ENCODE measurements around the gene DRP2. TPM values are rescaled to one million over a fixed set of nuclear protein-coding genes. Genes with fewer than 3 reads are reported as not detected.
A peak's percentile ranks its signal among the peaks of the same experiment; 100 is the strongest.
"Not testable (repeated sequence)": the region's sequence is repeated elsewhere in the genome, so short reads cannot be mapped to it uniquely, and the experiment has no call there.

DRP2 gene
- total RNA-seq, 2 donors from 2014 or later, result 0.14 to 0.99 TPM

- Histone ChIP-seq H3K36me3 (no peaks in the 10 kb centered on the region), H3K4me3 (no peak overlapping the region), H3K27me3 (replicated peaks; ENCODE audit: insufficient read depth) (no peaks in the 10 kb centered on the region), H3K9me3 (no peaks in the 10 kb centered on the region), H3K4me1 (ENCODE audit: control insufficient read depth in 1 of 2, low read depth in 2 of 2) (no peaks in the 10 kb centered on the region), H3K27ac (no peak overlapping the region)
- no peak for DNase-seq (ENCODE audit: low spot score)
- no peak for ATAC-seq (ENCODE audit: insufficient number of reproducible peaks, low FRiP score, low read depth)
- TF ChIP-seq CTCF (IDR thresholded peaks at IDR 0.05), result peak; percentile 42
Observed at GRCh38 chrX:101287402-101287801, 67.8 kb downstream of the DRP2 start.

- no peak for ATAC-seq (ENCODE audit: insufficient number of reproducible peaks, low FRiP score, low read depth)
- no peaks in the 10 kb centered on the region for H3K27me3 ChIP-seq (replicated peaks; ENCODE audit: insufficient read depth)
- TF ChIP-seq CTCF (IDR thresholded peaks at IDR 0.05), result no peak
- no peak within 1 kb of the TSS for H3K27ac ChIP-seq
- no peaks in the 10 kb centered on the region for H3K4me1 ChIP-seq (ENCODE audit: control insufficient read depth in 1 of 2, low read depth in 2 of 2)
- no peaks in the 10 kb centered on the region for H3K9me3 ChIP-seq
- peak within 1 kb of the TSS; percentile 49 for H3K4me3 ChIP-seq
- H3K36me3 ChIP-seq, result no peaks in the 10 kb centered on the region
- DNase-seq (ENCODE audit: low spot score), result no peak
Observed at GRCh38 chrX:101290957-101291603, 71.5 kb downstream of the DRP2 start, which contains the start of gene TAF7L. TSS of gene TAF7L (minus strand) at chrX:101291334. CDS start at chrX:101287543, 3,791 bp downstream.

DNA sequence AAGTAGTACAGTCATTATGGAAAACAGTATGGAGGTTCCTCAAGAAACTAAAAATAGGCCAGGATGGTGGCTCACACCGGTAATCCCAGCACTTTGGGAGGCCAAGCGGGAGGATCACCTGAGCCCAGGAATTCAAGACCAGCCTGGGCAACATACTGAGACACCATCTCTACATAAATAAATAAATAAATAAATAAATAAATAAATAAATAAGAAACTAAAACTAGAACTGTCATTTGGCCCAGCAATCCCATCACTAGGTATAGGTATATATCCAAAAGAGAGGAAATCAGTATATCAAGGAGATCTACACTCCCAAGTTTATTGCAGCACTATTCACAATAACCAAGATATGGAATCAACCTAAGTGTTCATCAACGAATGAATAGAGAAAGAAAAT is 76.0 kb downstream of the DRP2 start:
- H3K4me1 ChIP-seq (ENCODE audit: control insufficient read depth in 1 of 2, low read depth in 2 of 2); H3K27ac ChIP-seq; DNase-seq (ENCODE audit: low spot score); H3K27me3 ChIP-seq (replicated peaks; ENCODE audit: insufficient read depth); H3K36me3 ChIP-seq; ATAC-seq (ENCODE audit: insufficient number of reproducible peaks, low FRiP score, low read depth); H3K9me3 ChIP-seq; H3K4me3 ChIP-seq: not testable (repeated sequence)

DNA sequence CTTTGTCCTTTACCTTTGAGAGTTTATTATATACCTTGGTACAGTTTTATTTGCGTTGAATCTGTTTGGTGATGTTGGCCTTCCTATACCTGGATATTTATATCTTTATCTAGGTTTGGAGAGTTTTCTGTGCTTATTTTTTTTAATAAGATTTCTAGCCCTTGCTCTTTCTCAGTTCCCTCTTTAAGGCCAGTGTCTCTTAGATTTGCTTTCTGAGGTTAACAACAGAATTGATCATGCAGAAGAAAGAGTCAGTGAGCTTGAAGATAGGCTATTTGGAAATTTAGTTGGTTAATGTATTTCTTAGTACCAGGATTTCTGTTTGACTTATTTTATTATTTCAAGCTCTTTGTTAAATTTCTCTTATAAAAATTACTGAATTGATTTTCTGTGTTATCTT is 84.2 kb downstream of the DRP2 start:
- DNase-seq (ENCODE audit: low spot score), result no peak
- no peak for TF ChIP-seq CTCF (IDR thresholded peaks at IDR 0.05)
- no peak for ATAC-seq (ENCODE audit: insufficient number of reproducible peaks, low FRiP score, low read depth)
- H3K36me3 ChIP-seq, result no peaks in the 10 kb centered on the region
- no peaks in the 10 kb centered on the region for H3K4me1 ChIP-seq (ENCODE audit: control insufficient read depth in 1 of 2, low read depth in 2 of 2)
- H3K27me3 ChIP-seq (replicated peaks; ENCODE audit: insufficient read depth), result no peaks in the 10 kb centered on the region
- no peak overlapping the region for H3K4me3 ChIP-seq
- no peaks in the 10 kb centered on the region for H3K9me3 ChIP-seq
- no peak overlapping the region for H3K27ac ChIP-seq

Other genes with a start within 250 kb of the DRP2 start
- 10 to 100 TPM; 16.1 to 20.5 TPM for gene TRMT2B, start 167.7 kb upstream of the DRP2 start, total RNA-seq
- 1 to 10 TPM in 1 of 2 donors, under 1 TPM in 1; 0.68 to 7.7 TPM for gene TMEM35A, start 140.9 kb upstream of the DRP2 start, total RNA-seq
- 1 to 10 TPM; 2.2 to 2.4 TPM for gene CENPI, start 121.6 kb upstream of the DRP2 start, total RNA-seq
- not detected for gene TAF7L, start 71.5 kb downstream of the DRP2 start, total RNA-seq
- 10 to 100 TPM in 1 of 2 donors, 1 to 10 TPM in 1; 1.2 to 17.1 TPM for gene TIMM8A, start 129.0 kb downstream of the DRP2 start, total RNA-seq
- gene BTK, start 166.4 kb downstream of the DRP2 start, total RNA-seq, result 1 to 10 TPM; 7.7 to 9.5 TPM
- 1,000 to 10,000 TPM in 1 of 2 donors, 100 to 1,000 TPM in 1; 353 to 1,578 TPM for gene RPL36A, start 171.2 kb downstream of the DRP2 start, total RNA-seq
- 10 to 100 TPM; 17.6 to 23.2 TPM for gene GLA, start 188.1 kb downstream of the DRP2 start, total RNA-seq
- gene HNRNPH2, start 188.4 kb downstream of the DRP2 start, total RNA-seq, result 10 to 100 TPM; 24.9 to 45.6 TPM